Fibroblast of mammary gland (primary cell): ENCODE data around the gene CACNB2.

Experiments
- DNase-seq: peaks from one replicate; pipeline ENCODE4 v3.0.0-alpha.2; 2010; ENCODE audit warnings: low read depth
- H3K4me3 ChIP-seq: 2 replicates; pipeline ENCODE4 v1.5.1; 2011; ENCODE audit warnings: low read depth, mild to moderate bottlenecking, low read length, moderate library complexity; ENCODE audit not compliant: control insufficient read depth
- CTCF ChIP-seq: conservative IDR thresholded peaks from 2 replicates; pipeline ENCODE4 v1.5.1; 2011; ENCODE audit warnings: low read depth, low read length, inconsistent platforms; ENCODE audit not compliant: control insufficient read depth, insufficient read depth

Gene CACNB2

GRCh38 chr10:18479502-18479901 is 339.3 kb downstream of the CACNB2 start:
- H3K4me3 ChIP-seq: no peak overlapping the region
- TF ChIP-seq CTCF: no peak
- DNase-seq: no peak

- no peak for DNase-seq
- H3K4me3 ChIP-seq: no peak overlapping the region
- no peak for TF ChIP-seq CTCF
Measured at GRCh38 chr10:18483516-18484186, 343.4 kb downstream of the CACNB2 start.

GRCh38 chr10:18486438-18486837 is 346.2 kb downstream of the CACNB2 start:
- H3K4me3 ChIP-seq: no peak overlapping the region
- no peak for DNase-seq
- TF ChIP-seq CTCF: no peak

GRCh38 chr10:18490755-18491154 is 350.5 kb downstream of the CACNB2 start:
- DNase-seq: no peak
- TF ChIP-seq CTCF: no peak
- no peak overlapping the region for H3K4me3 ChIP-seq

GRCh38 chr10:18497806-18498369 is 357.7 kb downstream of the CACNB2 start:
- no peak for TF ChIP-seq CTCF
- no peak for DNase-seq
- no peak overlapping the region for H3K4me3 ChIP-seq

GRCh38 chr10:18498998-18499397 is 358.8 kb downstream of the CACNB2 start:
- no peak for DNase-seq

More at GRCh38 chr10:18498998-18499397, 358.8 kb downstream of the CACNB2 start:
- no peak overlapping the region for H3K4me3 ChIP-seq
- no peak for TF ChIP-seq CTCF
